Smooth muscle cell (in vitro differentiated cells): ENCODE measurements around the gene CCBE1. TPM values are rescaled to one million over a fixed set of nuclear protein-coding genes. Genes with fewer than 3 reads are reported as not detected.

Experiments
- DNase-seq: peaks from one replicate; lab custom pipeline; 2025; ENCODE audit not compliant: unreplicated experiment; lab: John Stamatoyannopoulos, UW
- H2AFZ ChIP-seq: fragments of 200-600 bp; sonication (generic); 2 replicates; pipeline ENCODE4 v1.6.0; 2016; ENCODE audit warnings: antibody characterized with exemption, low read depth, mild to moderate bottlenecking
- H3F3A ChIP-seq: fragments of 200-600 bp; sonication (generic); 2 replicates; pipeline ENCODE4 v1.6.0; 2017; ENCODE audit warnings: antibody characterized with exemption, low read depth
- H3K27ac ChIP-seq: fragments of 200-600 bp; sonication (generic); 2 replicates; pipeline ENCODE4 v1.5.1; 2016; ENCODE audit warnings: low read depth, mild to moderate bottlenecking
- H3K27me3 ChIP-seq: fragments of 200-600 bp; sonication (generic); 2 replicates; pipeline ENCODE4 v1.6.1; 2016; ENCODE audit warnings: low read depth, mild to moderate bottlenecking
- H3K36me3 ChIP-seq: fragments of 200-600 bp; sonication (generic); 2 replicates; pipeline ENCODE4 v1.5.1; 2016; ENCODE audit warnings: low read depth
- H3K4me1 ChIP-seq: fragments of 200-600 bp; sonication (generic); 2 replicates; pipeline ENCODE4 v1.5.1; 2016; ENCODE audit warnings: low read depth
- H3K4me2 ChIP-seq: fragments of 200-600 bp; sonication (generic); 2 replicates; pipeline ENCODE4 v1.6.0; 2016; ENCODE audit warnings: mild to moderate bottlenecking
- H3K4me3 ChIP-seq: fragments of 200-600 bp; sonication (generic); 2 replicates; pipeline ENCODE4 v1.5.1; 2016; ENCODE audit warnings: mild to moderate bottlenecking
- H3K79me2 ChIP-seq: fragments of 200-600 bp; sonication (generic); 2 replicates; pipeline ENCODE4 v1.6.0; 2016; ENCODE audit warnings: low read depth, mild to moderate bottlenecking
- H3K9ac ChIP-seq: fragments of 200-600 bp; sonication (generic); 2 replicates; pipeline ENCODE4 v1.6.0; 2016; ENCODE audit warnings: low read depth
- H3K9me3 ChIP-seq: fragments of 200-600 bp; sonication (generic); replicated peaks from 2 replicates; pipeline ENCODE4 v1.5.1; 2016; ENCODE audit warnings: low read depth
- H4K20me1 ChIP-seq: fragments of 200-600 bp; sonication (generic); 2 replicates; pipeline ENCODE4 v1.6.0; 2016; ENCODE audit warnings: low read depth
- WGBS: methylation state at CpG from one replicate; pipeline ENCODE4 v1.1.7; 2016; ENCODE audit warnings: low lambda C conversion rate; 5-methylcytosine and 5-hydroxymethylcytosine counted together
- polyA plus RNA-seq: library from polyadenylated mRNA; unstranded; fragments of >200 nt; fragmentation: Nextera tagmentation; extraction: Ambion mirVana; gene quantifications from 2 replicates; pipeline ENCODE4 v1.2.1, GENCODE V29; 2016
- total RNA-seq: library from RNA; depleted of rRNA; stranded (reverse); fragments of >200 nt; gene quantifications from 2 replicates; pipeline ENCODE4 v1.2.3, GENCODE V29; 2014
- TF ChIP-seq, protein P1 (sequence below): fragments of 200-600 bp; sonication (generic); IDR thresholded peaks from 2 replicates; pipeline ENCODE4 v1.5.1; 2017; ENCODE audit warnings: borderline replicate concordance, mild to moderate bottlenecking, antibody characterized with exemption; ENCODE audit not compliant: insufficient read depth, poor library complexity, severe bottlenecking

Gene CCBE1
- total and polyA plus RNA-seq, 2 experiments from 2014 or later, result 3.1 TPM; not detected in 1

- 91% methylated on average over 3 of the region's 3 CpGs for WGBS
- Histone ChIP-seq H4K20me1 (no peaks in the 10 kb centered on the region), H3K36me3 (no peaks in the 10 kb centered on the region), H3K9ac (no peak overlapping the region), H3K4me3 (no peak overlapping the region), H2AFZ (no peak overlapping the region), H3K4me2 (no peak overlapping the region), H3K27me3 (peaks cover 76% of the 10 kb centered on the region), H3K79me2 (no peaks in the 10 kb centered on the region), H3K4me1 (no peaks in the 10 kb centered on the region), H3K27ac (no peak overlapping the region), H3F3A (no peaks in the 10 kb centered on the region), H3K9me3 (no peaks in the 10 kb centered on the region)
- DNase-seq, result no peak
- TF ChIP-seq, protein P1, sequence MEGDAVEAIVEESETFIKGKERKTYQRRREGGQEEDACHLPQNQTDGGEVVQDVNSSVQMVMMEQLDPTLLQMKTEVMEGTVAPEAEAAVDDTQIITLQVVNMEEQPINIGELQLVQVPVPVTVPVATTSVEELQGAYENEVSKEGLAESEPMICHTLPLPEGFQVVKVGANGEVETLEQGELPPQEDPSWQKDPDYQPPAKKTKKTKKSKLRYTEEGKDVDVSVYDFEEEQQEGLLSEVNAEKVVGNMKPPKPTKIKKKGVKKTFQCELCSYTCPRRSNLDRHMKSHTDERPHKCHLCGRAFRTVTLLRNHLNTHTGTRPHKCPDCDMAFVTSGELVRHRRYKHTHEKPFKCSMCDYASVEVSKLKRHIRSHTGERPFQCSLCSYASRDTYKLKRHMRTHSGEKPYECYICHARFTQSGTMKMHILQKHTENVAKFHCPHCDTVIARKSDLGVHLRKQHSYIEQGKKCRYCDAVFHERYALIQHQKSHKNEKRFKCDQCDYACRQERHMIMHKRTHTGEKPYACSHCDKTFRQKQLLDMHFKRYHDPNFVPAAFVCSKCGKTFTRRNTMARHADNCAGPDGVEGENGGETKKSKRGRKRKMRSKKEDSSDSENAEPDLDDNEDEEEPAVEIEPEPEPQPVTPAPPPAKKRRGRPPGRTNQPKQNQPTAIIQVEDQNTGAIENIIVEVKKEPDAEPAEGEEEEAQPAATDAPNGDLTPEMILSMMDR, result no peak
Measured at GRCh38 chr18:59456657-59457056, 240.6 kb downstream of the CCBE1 start.

GRCh38 chr18:59455728-59456276 lies 241.4 kb downstream of the CCBE1 start:
- WGBS, result 75% methylated on average over 12 of the region's 12 CpGs
- H3F3A ChIP-seq, result no peaks in the 10 kb centered on the region
- no peaks in the 10 kb centered on the region for H3K36me3 ChIP-seq
- DNase-seq, result no peak
- H3K4me3 ChIP-seq, result no peak overlapping the region
- TF ChIP-seq, protein P1, result no peak
- H2AFZ ChIP-seq, result no peak overlapping the region
- no peaks in the 10 kb centered on the region for H3K79me2 ChIP-seq
- H3K4me2 ChIP-seq, result no peak overlapping the region
- H3K9me3 ChIP-seq, result no peaks in the 10 kb centered on the region
- no peaks in the 10 kb centered on the region for H4K20me1 ChIP-seq
- H3K27me3 ChIP-seq, result peaks cover 76% of the 10 kb centered on the region
- H3K9ac ChIP-seq, result no peak overlapping the region
- no peaks in the 10 kb centered on the region for H3K4me1 ChIP-seq
- H3K27ac ChIP-seq, result no peak overlapping the region

DNA sequence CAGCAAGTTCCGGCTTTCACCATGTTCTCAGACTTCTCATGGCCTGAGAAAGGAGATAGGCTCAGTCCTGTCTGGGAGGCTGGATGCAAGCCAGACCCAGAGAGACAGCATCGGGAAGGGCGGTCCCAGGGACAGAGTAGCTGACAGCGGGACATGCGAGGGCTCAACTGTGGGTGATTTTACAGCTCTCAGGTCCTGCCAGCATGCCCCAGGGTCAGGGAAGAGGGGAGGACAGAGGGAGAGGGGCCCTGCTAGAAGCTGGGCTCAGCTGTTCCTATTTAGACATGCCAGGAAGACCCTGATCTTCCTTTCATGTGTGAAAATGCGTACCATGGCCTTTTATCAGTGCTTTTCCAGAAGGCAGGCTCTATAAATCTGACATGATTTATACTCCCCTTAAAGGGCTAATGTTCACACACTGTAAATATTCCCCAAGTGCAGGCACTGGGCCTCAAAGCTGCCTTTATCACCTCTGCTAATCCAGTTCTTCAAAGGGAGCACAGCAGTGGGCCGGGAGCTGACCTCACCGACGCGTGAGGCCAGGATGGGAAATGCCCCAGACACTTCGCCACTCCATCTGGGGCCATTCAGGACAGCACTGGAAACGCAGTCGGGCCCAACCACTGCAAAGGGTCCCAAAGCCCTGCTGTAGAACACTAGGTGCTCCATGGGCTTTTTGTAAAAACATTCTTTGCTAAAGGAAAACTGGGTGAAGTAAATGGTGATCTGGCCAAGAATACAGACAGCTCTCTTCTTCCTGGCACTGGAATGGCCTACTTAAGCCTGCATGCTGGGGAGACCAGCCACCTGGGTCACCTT lies 242.1 kb downstream of the CCBE1 start:
- H3K4me1 ChIP-seq, result no peaks in the 10 kb centered on the region
- H3K9ac ChIP-seq, result no peak overlapping the region
- H3K4me2 ChIP-seq, result peak overlapping the region; percentile 14
- H3K27me3 ChIP-seq, result peaks cover 79% of the 10 kb centered on the region
- no peak overlapping the region for H3K4me3 ChIP-seq
- H3K9me3 ChIP-seq, result no peaks in the 10 kb centered on the region
- DNase-seq, result no peak
- no peaks in the 10 kb centered on the region for H3F3A ChIP-seq
- no peak overlapping the region for H2AFZ ChIP-seq
- no peaks in the 10 kb centered on the region for H3K79me2 ChIP-seq
- TF ChIP-seq, protein P1, result no peak
- 4% methylated on average over 13 of the region's 13 CpGs for WGBS
- H4K20me1 ChIP-seq, result no peaks in the 10 kb centered on the region
- no peak overlapping the region for H3K27ac ChIP-seq
- H3K36me3 ChIP-seq, result no peaks in the 10 kb centered on the region
